Brain microvascular endothelial cell (primary cell): ENCODE measurements around the gene C11orf16.

Experiments
- DNase-seq: peaks from one replicate; pipeline ENCODE4 v3.0.0-alpha.2; 2020
- H3K27ac ChIP-seq: fragments of 250-450 bp; sonication (Bioruptor Pico); 2 replicates; pipeline ENCODE4 v1.5.1; 2020; ENCODE audit warnings: mild to moderate bottlenecking, moderate library complexity
- H3K27me3 ChIP-seq: fragments of 250-450 bp; sonication (Bioruptor Pico); replicated peaks from 2 replicates; pipeline ENCODE4 v1.5.1; 2020; ENCODE audit warnings: mild to moderate bottlenecking
- H3K36me3 ChIP-seq: fragments of 250-450 bp; sonication (Bioruptor Pico); replicated peaks from 2 replicates; pipeline ENCODE4 v1.5.1; 2020; ENCODE audit warnings: mild to moderate bottlenecking
- H3K4me3 ChIP-seq: 2 replicates; pipeline ENCODE4 v1.5.1; 2011; ENCODE audit warnings: low read depth, mild to moderate bottlenecking, control low read depth, low read length, moderate library complexity
- in situ Hi-C: cut with HindIII; loops from 2 replicates; pipeline ENCODE4 v1.10.0; 2017; ENCODE audit warnings: low sequenced_read_pairs, low pct_ligation_motif_present
- TF ChIP-seq, protein P1 (sequence below): IDR thresholded peaks from 2 replicates; pipeline ENCODE4 v1.5.1; 2011; ENCODE audit warnings: low read depth, mild to moderate bottlenecking, moderate library complexity, low read length, control low read depth, inconsistent platforms; ENCODE audit errors: missing control alignments

Gene C11orf16

DNA sequence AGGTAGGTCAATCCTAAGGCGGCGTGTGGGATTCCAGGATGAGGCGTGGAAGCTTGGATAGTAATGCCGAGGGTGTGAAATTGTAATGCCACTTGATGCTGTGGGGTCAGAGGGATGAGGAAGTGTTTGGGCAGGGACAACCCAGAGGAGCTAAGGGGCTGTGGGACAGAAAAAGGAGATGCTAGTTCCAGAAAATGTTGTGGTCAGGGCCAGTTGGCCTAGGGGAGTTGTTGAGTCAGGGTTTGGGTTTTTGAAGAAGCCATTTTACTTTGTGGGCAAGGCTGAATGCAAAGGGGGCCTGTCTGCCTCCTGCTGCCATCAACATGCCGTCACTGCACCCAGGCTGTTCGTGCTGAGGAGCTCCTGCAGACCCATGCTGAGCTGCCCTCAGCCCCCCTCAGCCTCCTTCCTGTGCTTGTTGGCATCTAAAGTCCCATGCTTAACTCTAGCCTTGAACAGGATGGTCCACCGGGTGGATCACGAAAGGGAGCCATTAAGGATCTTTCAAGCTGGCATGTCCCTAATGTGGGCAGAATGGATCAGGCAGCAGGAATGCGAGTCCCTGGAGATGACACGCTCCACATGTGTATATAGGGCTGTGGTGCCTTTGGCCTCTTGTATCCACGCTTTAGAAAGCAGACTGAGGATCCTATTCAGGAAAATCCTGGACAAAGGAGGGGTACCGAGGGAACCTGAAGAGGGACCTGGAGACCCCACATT, 2.1 kb downstream of the C11orf16 start:
- TF ChIP-seq, protein P1, sequence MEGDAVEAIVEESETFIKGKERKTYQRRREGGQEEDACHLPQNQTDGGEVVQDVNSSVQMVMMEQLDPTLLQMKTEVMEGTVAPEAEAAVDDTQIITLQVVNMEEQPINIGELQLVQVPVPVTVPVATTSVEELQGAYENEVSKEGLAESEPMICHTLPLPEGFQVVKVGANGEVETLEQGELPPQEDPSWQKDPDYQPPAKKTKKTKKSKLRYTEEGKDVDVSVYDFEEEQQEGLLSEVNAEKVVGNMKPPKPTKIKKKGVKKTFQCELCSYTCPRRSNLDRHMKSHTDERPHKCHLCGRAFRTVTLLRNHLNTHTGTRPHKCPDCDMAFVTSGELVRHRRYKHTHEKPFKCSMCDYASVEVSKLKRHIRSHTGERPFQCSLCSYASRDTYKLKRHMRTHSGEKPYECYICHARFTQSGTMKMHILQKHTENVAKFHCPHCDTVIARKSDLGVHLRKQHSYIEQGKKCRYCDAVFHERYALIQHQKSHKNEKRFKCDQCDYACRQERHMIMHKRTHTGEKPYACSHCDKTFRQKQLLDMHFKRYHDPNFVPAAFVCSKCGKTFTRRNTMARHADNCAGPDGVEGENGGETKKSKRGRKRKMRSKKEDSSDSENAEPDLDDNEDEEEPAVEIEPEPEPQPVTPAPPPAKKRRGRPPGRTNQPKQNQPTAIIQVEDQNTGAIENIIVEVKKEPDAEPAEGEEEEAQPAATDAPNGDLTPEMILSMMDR: no peak
- Histone ChIP-seq H3K36me3 (no peaks in the 10 kb centered on the region), H3K27ac (no peak overlapping the region), H3K27me3 (no peaks in the 10 kb centered on the region), H3K4me3 (no peak overlapping the region)
- in situ Hi-C loops: no loop called here
- no peak for DNase-seq

GRCh38 chr11:8928981-8929615, 3.6 kb downstream of the C11orf16 start:
- Histone ChIP-seq H3K36me3 (no peaks in the 10 kb centered on the region), H3K27ac (no peak overlapping the region), H3K27me3 (no peaks in the 10 kb centered on the region), H3K4me3 (no peak overlapping the region)
- TF ChIP-seq, protein P1: no peak
- in situ Hi-C loops: no loop called here
- no peak for DNase-seq

- H3K36me3 ChIP-seq: no peaks in the 10 kb centered on the region
- in situ Hi-C loops: no loop called here
- no peak for DNase-seq
- H3K27ac ChIP-seq: no peak overlapping the region
- H3K4me3 ChIP-seq: no peak overlapping the region
- TF ChIP-seq, protein P1: no peak
- H3K27me3 ChIP-seq: no peaks in the 10 kb centered on the region
Observed at GRCh38 chr11:8928205-8928604, 4.5 kb downstream of the C11orf16 start.

GRCh38 chr11:8927233-8927632, 5.5 kb downstream of the C11orf16 start:
- in situ Hi-C loops: no loop called here
- TF ChIP-seq, protein P1: no peak
- DNase-seq: no peak
- H3K36me3 ChIP-seq: peaks cover 5% of the 10 kb centered on the region
- H3K27me3 ChIP-seq: no peaks in the 10 kb centered on the region
- no peak overlapping the region for H3K4me3 ChIP-seq
- no peak overlapping the region for H3K27ac ChIP-seq

- no peak overlapping the region for H3K27ac ChIP-seq
- H3K27me3 ChIP-seq: no peaks in the 10 kb centered on the region
- H3K36me3 ChIP-seq: peaks cover 5% of the 10 kb centered on the region
- DNase-seq: no peak
- TF ChIP-seq, protein P1: no peak
- H3K4me3 ChIP-seq: no peak overlapping the region
- in situ Hi-C loops: no loop called here
Observed at GRCh38 chr11:8926236-8926635, 6.5 kb downstream of the C11orf16 start.
